Activated CD8-positive, alpha-beta T cell treated with anti-CD3 and anti-CD28 coated beads for 36 hours (primary cell): ENCODE data around the gene GALNT12. TPM values are rescaled to one million over a fixed set of nuclear protein-coding genes. Genes with fewer than 3 reads are reported as not detected.

ENCODE experiments used
- ATAC-seq: fragments of 200-7000 bp; cut with Tn5 transposase; one replicate; pipeline ENCODE4 v1.10.0; 2021; ENCODE audit warnings: mild to moderate bottlenecking, moderate library complexity
- CTCF ChIA-PET: fragments of 350-600 bp; sonication (Branson Sonifier 250); formaldehyde crosslinking; loops from one replicate; lab custom pipeline; 2021; ENCODE audit warnings: antibody characterized with exemption; lab: Charles Lee
- POLR2A ChIA-PET: fragments of 350-600 bp; sonication (Branson Sonifier 250); formaldehyde crosslinking; loops from one replicate; lab custom pipeline; 2021; ENCODE audit warnings: antibody characterized with exemption; lab: Charles Lee
- DNase-seq: peaks from one replicate; pipeline ENCODE4 v3.0.0-alpha.2; 2020
- H3K27ac Mint-ChIP-seq: one replicate; pipeline ENCODE4 v1.8.0; 2021; ENCODE audit warnings: mild to moderate bottlenecking, mixed read lengths
- H3K27me3 Mint-ChIP-seq: one replicate; pipeline ENCODE4 v1.8.0; 2021; ENCODE audit warnings: mixed read lengths
- H3K36me3 Mint-ChIP-seq: one replicate; pipeline ENCODE4 v1.8.0; 2021; ENCODE audit warnings: low read depth, mixed read lengths
- H3K4me1 Mint-ChIP-seq: one replicate; pipeline ENCODE4 v1.8.0; 2021; ENCODE audit warnings: low read depth, mixed read lengths
- H3K4me3 Mint-ChIP-seq: one replicate; pipeline ENCODE4 v1.8.0; 2021; ENCODE audit warnings: mild to moderate bottlenecking, moderate library complexity, mixed read lengths
- H3K9me3 Mint-ChIP-seq: one replicate; pipeline ENCODE4 v1.8.0; 2021; ENCODE audit warnings: mixed read lengths
- intact Hi-C: fragments of 100-400 bp; cut with micrococcal nuclease; formaldehyde crosslinking; loops from one replicate; pipeline ENCODE4 v1.10.0; 2022
- total RNA-seq, 2 experiments: library from RNA; stranded (reverse); gene quantifications; one replicate each; pipeline ENCODE4 v1.2.3, GENCODE V29; 2021
- TF ChIP-seq, protein P1 (sequence below): fragments of 200-600 bp; IDR thresholded peaks from one replicate; pipeline ENCODE4 v1.8.0; 2022; ENCODE audit warnings: antibody characterized with exemption, mild to moderate bottlenecking

The GALNT12 gene
- total RNA-seq, 2 experiments from 2014 or later: 12.8 to 14.3 TPM

DNA sequence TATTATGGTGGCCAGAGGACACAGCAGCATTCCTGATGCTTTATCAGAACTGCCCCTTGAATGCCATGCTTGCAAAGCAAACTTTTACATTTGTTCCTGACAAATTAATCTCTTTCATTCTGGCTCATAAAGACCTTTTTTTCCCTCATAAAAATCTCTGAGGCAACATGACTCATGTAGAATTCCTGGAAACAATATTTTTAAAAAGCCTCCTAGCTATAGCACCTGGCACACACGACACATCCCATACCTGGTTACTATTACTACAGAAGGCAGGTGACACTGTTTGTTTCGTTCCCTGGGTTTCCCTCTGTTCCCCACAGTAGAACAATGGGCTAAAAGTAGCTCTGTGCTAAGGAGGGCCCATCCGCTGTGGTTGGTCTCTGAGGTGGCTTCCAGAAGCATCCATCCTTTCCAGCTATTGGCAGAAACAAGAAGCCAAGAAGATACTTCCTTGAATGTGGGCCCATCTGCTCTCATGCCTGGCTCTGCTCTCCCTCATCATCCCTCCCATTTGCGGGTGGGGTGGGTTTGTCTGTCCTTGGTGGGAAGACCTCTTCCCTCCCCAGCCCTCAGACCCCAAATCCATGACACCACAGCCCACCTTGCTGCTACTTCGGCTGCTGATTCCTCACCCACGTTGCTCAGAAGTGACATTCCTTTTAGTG lies 59.1 kb downstream of the GALNT12 start:
- POLR2A ChIA-PET: no interaction called here
- no peak for DNase-seq
- Mint-ChIP-seq H3K27ac (no peak overlapping the region), H3K4me3 (no peak overlapping the region), H3K27me3 (peaks cover 17% of the 10 kb centered on the region), H3K36me3 (no peaks in the 10 kb centered on the region), H3K4me1 (peaks cover 4% of the 10 kb centered on the region), H3K9me3 (no peaks in the 10 kb centered on the region)
- intact Hi-C loops: no loop called here
- TF ChIP-seq, protein P1, sequence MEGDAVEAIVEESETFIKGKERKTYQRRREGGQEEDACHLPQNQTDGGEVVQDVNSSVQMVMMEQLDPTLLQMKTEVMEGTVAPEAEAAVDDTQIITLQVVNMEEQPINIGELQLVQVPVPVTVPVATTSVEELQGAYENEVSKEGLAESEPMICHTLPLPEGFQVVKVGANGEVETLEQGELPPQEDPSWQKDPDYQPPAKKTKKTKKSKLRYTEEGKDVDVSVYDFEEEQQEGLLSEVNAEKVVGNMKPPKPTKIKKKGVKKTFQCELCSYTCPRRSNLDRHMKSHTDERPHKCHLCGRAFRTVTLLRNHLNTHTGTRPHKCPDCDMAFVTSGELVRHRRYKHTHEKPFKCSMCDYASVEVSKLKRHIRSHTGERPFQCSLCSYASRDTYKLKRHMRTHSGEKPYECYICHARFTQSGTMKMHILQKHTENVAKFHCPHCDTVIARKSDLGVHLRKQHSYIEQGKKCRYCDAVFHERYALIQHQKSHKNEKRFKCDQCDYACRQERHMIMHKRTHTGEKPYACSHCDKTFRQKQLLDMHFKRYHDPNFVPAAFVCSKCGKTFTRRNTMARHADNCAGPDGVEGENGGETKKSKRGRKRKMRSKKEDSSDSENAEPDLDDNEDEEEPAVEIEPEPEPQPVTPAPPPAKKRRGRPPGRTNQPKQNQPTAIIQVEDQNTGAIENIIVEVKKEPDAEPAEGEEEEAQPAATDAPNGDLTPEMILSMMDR: no peak
- no peak for ATAC-seq
- CTCF ChIA-PET: interaction anchor here (2.4 kb wide), 1 partner anchor 19 kb away, joined by 9 read pairs; no protein-coding TSS in a partner anchor

DNA sequence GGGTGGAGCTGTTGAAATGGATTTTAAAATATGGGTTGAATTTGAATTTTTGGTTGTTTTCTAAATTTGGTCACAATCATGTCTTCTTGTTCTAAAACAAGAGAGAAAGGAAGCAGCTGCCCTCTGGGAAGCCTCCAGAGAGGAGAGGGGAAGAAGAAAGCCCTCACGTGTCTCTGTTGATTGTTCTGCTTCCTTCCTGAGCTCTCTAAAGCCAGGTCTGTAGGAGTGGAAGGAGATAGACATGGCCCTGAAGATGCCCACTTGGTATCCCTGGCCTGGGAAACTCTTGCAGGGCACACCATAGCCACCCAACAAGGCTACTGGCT lies 59.6 kb downstream of the GALNT12 start:
- peaks cover 2% of the 10 kb centered on the region for H3K4me1 Mint-ChIP-seq
- H3K9me3 Mint-ChIP-seq: no peaks in the 10 kb centered on the region
- POLR2A ChIA-PET: no interaction called here
- peaks cover 19% of the 10 kb centered on the region for H3K27me3 Mint-ChIP-seq
- intact Hi-C loops: no loop called here
- no peak for DNase-seq
- H3K4me3 Mint-ChIP-seq: no peak overlapping the region
- TF ChIP-seq, protein P1: no peak
- H3K36me3 Mint-ChIP-seq: no peaks in the 10 kb centered on the region
- H3K27ac Mint-ChIP-seq: no peak overlapping the region
- CTCF ChIA-PET: interaction anchor here (2.4 kb wide), 1 partner anchor 19 kb away, joined by 9 read pairs; no protein-coding TSS in a partner anchor
- no peak for ATAC-seq

DNA sequence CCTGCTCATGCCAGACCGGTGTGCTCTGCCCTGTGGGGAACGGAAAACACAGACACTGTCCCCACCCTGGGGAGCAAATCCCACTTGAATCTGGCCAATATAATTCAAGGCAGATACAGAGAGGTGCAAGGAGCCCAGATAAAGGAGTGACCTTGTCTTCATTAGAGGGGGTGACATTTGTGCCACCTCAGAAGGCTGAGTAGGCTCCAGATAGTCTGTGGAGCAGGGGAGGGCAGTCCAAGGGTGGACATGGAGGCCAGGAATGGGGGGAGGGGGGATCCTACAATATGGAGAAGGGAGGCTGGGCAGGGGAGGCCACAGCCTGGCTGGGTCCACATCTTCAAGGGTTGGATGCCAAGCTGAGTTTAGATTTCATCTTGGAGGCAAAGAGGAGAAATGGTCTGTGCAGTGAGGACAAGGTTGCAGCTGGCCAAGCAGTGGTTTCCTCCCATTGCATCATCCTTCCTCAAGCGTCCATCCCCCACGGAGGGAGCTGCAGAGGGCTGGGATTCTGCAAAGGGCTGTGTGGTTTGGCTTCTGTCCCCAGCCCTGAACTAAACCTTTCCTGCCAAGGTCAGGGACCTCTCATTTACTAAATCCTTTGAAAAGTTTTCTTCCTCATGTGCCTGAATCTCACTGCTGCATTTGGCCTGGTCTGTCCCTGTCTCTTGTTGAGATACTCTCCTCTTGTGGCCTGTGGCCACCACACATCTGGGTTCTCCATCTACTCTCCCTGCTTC lies 60.1 kb downstream of the GALNT12 start:
- Mint-ChIP-seq H3K4me3 (no peak overlapping the region), H3K4me1 (no peaks in the 10 kb centered on the region), H3K27ac (peak overlapping the region; percentile 28), H3K36me3 (no peaks in the 10 kb centered on the region), H3K9me3 (no peaks in the 10 kb centered on the region), H3K27me3 (peaks cover 21% of the 10 kb centered on the region)
- ATAC-seq (no peak), DNase-seq (peak; percentile 13)
- intact Hi-C loops: no loop called here
- CTCF ChIA-PET: interaction anchor here (2.4 kb wide), 1 partner anchor 20 kb away, joined by 9 read pairs; no protein-coding TSS in a partner anchor
- POLR2A ChIA-PET: interaction anchor here (0.9 kb wide), 1 partner anchor 66 kb away, joined by 3 read pairs; no protein-coding TSS in a partner anchor
- TF ChIP-seq, protein P1: no peak

DNA sequence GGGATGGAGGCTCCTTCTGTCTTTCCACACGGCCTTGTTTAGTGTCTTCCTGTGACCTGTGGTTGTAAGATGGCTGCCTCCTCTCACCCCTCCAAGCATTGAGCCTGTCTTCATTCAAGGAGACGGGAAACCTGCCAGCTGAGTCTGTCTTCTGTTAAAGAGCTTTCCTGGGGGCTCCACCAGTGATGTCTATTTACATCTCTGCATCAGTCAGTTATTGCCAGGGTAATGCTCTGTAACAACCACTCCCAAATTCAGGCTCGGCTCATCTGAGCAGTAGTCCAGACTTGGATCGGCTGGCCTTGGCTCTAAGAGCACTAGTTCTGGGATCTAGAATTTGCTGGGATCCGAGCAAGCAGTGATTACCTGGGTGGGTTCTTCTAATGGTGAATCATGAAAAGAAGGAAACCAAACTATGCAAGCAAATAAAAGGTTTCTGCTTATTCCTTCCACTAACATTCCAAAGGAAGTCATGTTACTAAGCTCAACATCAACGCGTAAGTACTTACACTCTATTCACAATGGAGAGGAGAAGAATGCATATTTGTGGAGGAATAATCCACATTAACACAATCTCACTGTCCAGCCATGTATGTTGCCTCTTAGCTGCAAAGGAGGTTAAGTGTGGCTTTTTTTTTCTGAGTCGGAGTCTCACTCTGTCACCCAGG lies 61.7 kb downstream of the GALNT12 start:
- H3K4me1 Mint-ChIP-seq: no peaks in the 10 kb centered on the region
- no peak for ATAC-seq
- no peak overlapping the region for H3K27ac Mint-ChIP-seq
- DNase-seq: no peak
- intact Hi-C loops: no loop called here
- no peaks in the 10 kb centered on the region for H3K9me3 Mint-ChIP-seq
- no peaks in the 10 kb centered on the region for H3K36me3 Mint-ChIP-seq
- no peak overlapping the region for H3K4me3 Mint-ChIP-seq
- CTCF ChIA-PET: no interaction called here
- POLR2A ChIA-PET: interaction anchor here (0.6 kb wide), 2 partner anchors 9 to 264 kb away, joined by 3 read pairs; no protein-coding TSS in a partner anchor
- TF ChIP-seq, protein P1: no peak
- peaks cover 13% of the 10 kb centered on the region for H3K27me3 Mint-ChIP-seq
